Natural killer cell (primary cell): ENCODE measurements around the gene IFITM10. TPM values are rescaled to one million over a fixed set of nuclear protein-coding genes. Genes with fewer than 3 reads are reported as not detected.
"Not testable (repeated sequence)": the region's sequence is repeated elsewhere in the genome, so short reads cannot be mapped to it uniquely, and the experiment has no call there.

Source experiments
- ATAC-seq, 3 donors: fragments of 150-1000 bp in 2 of 3; fragments of 200-7000 bp in 1 of 3; cut with Tn5 transposase; 1 replicate in 1 of 3; 2 replicates in 2 of 3; pipeline ENCODE4 v1.10.0; 2021; ENCODE audit warnings: mild to moderate bottlenecking in 2 of 3, moderate library complexity in 2 of 3
- DNase-seq, 2 donors: peaks; one replicate each; pipeline versions ENCODE4 v3.0.0 to v3.0.0-alpha.2; 2013 to 2021; ENCODE audit warnings: mixed read lengths in 1 of 2
- H3K27ac ChIP-seq: one replicate; pipeline ENCODE4 v1.5.1; 2013; ENCODE audit warnings: mild to moderate bottlenecking, low read length
- H3K27me3 ChIP-seq: one replicate; pipeline ENCODE4 v1.6.1; 2013; ENCODE audit warnings: low read length; ENCODE audit not compliant: control insufficient read depth, insufficient read depth
- H3K36me3 ChIP-seq: one replicate; pipeline ENCODE4 v1.6.1; 2013; ENCODE audit warnings: low read length; ENCODE audit not compliant: control insufficient read depth, insufficient read depth
- H3K4me1 ChIP-seq: one replicate; pipeline ENCODE4 v1.6.1; 2013; ENCODE audit warnings: low read length; ENCODE audit not compliant: control insufficient read depth, insufficient read depth
- H3K4me3 ChIP-seq: one replicate; pipeline ENCODE4 v1.5.1; 2013; ENCODE audit warnings: low read length
- H3K9me3 ChIP-seq: one replicate; pipeline ENCODE4 v1.6.1; 2013; ENCODE audit warnings: low read length; ENCODE audit not compliant: control insufficient read depth, insufficient read depth
- H3K27ac Mint-ChIP-seq, 2 donors: one replicate each; pipeline ENCODE4 v1.8.0; 2022; ENCODE audit warnings: mild to moderate bottlenecking in 2 of 2, mixed read lengths in 2 of 2, moderate library complexity in 1 of 2
- H3K27me3 Mint-ChIP-seq, 2 donors: one replicate each; pipeline ENCODE4 v1.8.0; 2022; ENCODE audit warnings: low read depth in 2 of 2, mixed read lengths in 2 of 2
- H3K36me3 Mint-ChIP-seq: one replicate; pipeline ENCODE4 v1.8.0; 2022; ENCODE audit warnings: mixed read lengths
- H3K4me1 Mint-ChIP-seq, 2 donors: one replicate each; pipeline ENCODE4 v1.8.0; 2022; ENCODE audit warnings: mixed read lengths in 2 of 2
- H3K4me3 Mint-ChIP-seq: one replicate; pipeline ENCODE4 v1.8.0; 2022; ENCODE audit warnings: mild to moderate bottlenecking, moderate library complexity, mixed read lengths
- H3K9me3 Mint-ChIP-seq, 2 donors: one replicate each; pipeline ENCODE4 v1.8.0; 2022; ENCODE audit warnings: mixed read lengths in 2 of 2
- WGBS: methylation state at CpG from one replicate; pipeline ENCODE4 v1.1.7; 2013; ENCODE audit warnings: missing lambda C conversion rate; ENCODE audit not compliant: insufficient coverage; 5-methylcytosine and 5-hydroxymethylcytosine counted together
- intact Hi-C: fragments of 100-400 bp; cut with micrococcal nuclease; formaldehyde crosslinking; loops from one replicate; pipeline ENCODE4 v1.14.2; 2022
- total RNA-seq, 4 donors: library from RNA; stranded (reverse); fragments of 120-200 nt in 1 of 4; gene quantifications; one replicate each; pipeline versions ENCODE4 v1.2.3 to v1.2.4, GENCODE V29; 2013 to 2022

The IFITM10 gene
- total RNA-seq, 3 donors from 2014 or later (not counting 1 experiment from before 2014, with no cell fraction given) = 5.5 to 8.1 (median 6.5) TPM

DNA sequence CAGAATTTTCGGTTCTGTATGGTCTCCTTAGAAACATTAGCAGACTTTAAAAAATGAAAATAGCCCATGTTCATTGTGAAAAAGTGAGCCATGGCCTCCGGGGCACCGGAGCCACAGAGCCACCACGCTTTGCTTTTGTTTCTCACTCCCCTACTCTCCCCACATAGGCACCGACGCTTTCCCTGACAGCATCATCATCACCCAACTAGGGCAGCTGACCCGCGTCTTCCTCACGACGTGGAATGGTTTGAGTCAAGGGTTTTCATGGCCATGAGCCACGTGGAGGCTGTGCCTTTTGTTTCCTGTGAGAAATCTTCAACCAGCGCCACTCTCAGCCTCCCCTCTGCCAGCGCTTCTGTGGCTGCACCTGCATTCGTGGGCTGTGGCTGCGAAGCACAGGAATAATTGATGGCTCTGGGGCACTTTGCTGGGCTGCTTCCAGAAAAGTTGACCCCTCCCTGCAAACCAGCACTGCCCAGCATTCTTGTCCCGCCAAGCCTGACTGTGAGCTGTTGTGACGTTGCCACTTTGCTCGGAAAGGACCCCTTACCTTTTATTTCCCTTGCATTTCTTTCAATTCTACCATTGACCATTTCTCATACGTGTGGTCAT is 62.0 kb downstream of the IFITM10 start:
- peak overlapping the region; percentile 17 for H3K4me3 Mint-ChIP-seq
- H3K27ac ChIP-seq, H3K36me3 ChIP-seq, H3K9me3 Mint-ChIP-seq, H3K9me3 ChIP-seq, H3K27me3 ChIP-seq, intact Hi-C loops, H3K27ac Mint-ChIP-seq, H3K36me3 Mint-ChIP-seq, H3K4me3 ChIP-seq: not testable (repeated sequence)
- WGBS = 32% methylated on average over 18 of the region's 19 CpGs
- peak in 1 of 2 donors; percentile 36 for DNase-seq
- H3K27me3 Mint-ChIP-seq = peaks cover 9 to 19% of the 10 kb centered on the region in 2 donors
- H3K4me1 Mint-ChIP-seq = peaks cover 27 to 34% of the 10 kb centered on the region in 2 donors
- ATAC-seq = peak; percentile 55 to 75 (median 61)
- peaks cover 42% of the 10 kb centered on the region for H3K4me1 ChIP-seq

DNA sequence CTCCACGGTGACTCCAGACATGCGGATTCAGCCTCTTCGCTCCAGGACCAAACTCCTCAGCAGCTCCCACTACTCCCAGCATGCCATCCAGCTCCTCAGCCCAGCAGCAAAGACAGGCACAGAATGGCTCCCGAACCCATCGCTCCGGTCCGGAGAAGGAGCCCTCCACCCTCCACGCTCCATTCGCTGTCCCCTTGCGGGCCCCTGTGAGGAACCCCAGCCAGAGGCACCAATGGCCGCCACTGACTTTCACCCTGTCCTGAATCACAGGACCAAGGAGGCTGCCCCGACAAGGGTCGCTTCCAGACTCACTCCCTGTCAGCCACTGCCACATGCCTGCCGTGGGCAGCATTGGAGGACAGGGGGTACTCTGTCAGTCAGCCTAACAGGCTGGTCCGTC is 64.2 kb downstream of the IFITM10 start:
- intact Hi-C loops, H3K9me3 ChIP-seq, H3K9me3 Mint-ChIP-seq, H3K36me3 ChIP-seq, H3K27ac Mint-ChIP-seq, H3K4me3 ChIP-seq, H3K27me3 ChIP-seq, ATAC-seq, H3K27ac ChIP-seq, H3K4me3 Mint-ChIP-seq, H3K36me3 Mint-ChIP-seq, DNase-seq: not testable (repeated sequence)
- H3K4me1 Mint-ChIP-seq = peaks cover 19 to 26% of the 10 kb centered on the region in 2 donors
- peaks cover 32% of the 10 kb centered on the region for H3K4me1 ChIP-seq
- WGBS = 77% methylated on average over 12 of the region's 15 CpGs
- H3K27me3 Mint-ChIP-seq = peaks cover 12 to 26% of the 10 kb centered on the region in 2 donors

DNA sequence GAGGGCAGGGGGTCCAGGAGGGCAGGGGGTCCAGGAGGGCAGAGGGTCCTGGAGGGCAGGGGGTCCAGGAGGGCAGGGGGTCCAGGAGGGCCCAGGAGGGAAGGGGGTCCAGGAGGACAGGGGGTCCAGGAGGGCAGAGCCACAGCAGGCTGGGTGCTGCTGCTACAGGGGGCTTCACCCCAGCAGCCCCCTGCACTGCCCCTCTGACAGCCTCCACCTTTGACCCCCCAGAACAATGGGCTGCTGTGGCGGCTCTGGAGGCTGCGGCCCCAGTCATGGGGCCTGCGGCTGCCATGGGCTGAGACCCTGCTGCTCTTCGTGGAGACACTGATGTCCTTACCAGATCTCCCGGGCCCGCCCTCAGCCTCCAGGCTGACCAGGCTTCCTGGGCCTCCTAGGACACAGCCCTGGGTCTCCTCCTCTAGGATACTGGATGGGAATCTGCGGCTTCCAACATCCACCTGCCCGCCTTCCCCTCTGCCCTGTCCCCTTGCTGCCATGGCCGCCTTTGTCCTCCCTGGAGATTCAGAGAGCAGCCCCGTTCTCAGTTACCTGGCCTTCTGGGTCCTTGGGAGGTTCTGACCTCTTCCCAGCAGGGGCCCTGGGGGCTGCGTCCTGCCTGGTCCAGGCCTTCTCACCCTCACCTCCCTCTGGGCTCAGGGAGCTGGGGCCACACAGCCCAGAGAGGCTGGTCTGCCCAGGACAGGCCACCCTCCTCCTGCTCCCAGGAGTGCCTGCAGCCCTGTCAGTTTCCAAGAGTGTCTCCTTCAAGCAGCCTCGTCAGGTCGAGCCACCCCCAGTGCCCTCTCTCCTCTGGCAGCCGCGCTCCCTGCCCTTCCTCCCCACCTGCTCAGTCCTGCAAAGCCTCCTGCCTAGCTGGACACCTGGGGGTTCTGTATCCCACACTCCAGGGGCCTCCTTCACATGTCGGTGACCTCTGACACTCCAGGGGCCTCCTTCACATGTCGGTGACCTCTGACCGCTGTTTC is 65.2 kb downstream of the IFITM10 start:
- H3K36me3 ChIP-seq, H3K9me3 ChIP-seq, ATAC-seq, H3K27ac Mint-ChIP-seq, H3K27me3 ChIP-seq, H3K36me3 Mint-ChIP-seq, DNase-seq, H3K4me3 ChIP-seq, H3K27ac ChIP-seq, H3K9me3 Mint-ChIP-seq, H3K4me3 Mint-ChIP-seq, intact Hi-C loops: not testable (repeated sequence)
- Mint-ChIP-seq H3K4me1 (peaks cover 9 to 18% of the 10 kb centered on the region in 2 donors), H3K27me3 (peaks cover 12 to 26% of the 10 kb centered on the region in 2 donors)
- 69% methylated on average over 11 of the region's 18 CpGs for WGBS
- peaks cover 22% of the 10 kb centered on the region for H3K4me1 ChIP-seq

DNA sequence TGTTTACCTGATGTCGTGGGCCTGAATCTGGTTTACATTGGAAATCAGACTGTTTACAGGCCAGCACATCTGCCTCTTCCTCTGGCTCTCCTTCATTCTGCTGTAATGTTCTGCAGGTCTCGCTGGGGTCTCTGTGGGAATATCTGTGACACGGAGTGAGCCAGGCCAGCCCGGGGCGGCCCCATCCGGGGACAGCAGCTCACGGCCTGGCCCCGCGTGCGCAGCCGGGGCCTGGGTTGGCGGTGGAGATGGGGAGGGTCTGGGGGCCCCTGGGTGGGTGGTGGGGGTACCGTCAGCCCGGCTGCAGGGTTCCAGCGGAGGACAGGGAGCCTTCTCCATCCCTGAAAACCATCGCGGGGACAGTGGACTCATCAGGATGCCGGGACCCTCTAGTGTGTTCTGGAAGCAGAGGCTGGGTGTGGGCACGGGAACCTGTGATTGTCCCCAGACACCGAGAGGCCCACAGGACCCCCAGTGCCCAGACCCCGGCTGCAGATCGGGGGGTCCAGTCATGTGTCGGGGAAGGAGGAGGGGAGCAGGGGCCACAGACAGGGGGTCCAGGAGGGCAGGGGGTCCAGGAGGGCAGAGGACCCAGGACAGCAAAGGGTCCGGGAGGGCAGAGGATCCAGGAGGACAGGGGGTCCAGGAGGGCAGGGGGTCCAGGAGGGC is 66.4 kb downstream of the IFITM10 start:
- DNase-seq, H3K4me1 Mint-ChIP-seq, H3K9me3 ChIP-seq, H3K4me3 ChIP-seq, H3K9me3 Mint-ChIP-seq, H3K36me3 Mint-ChIP-seq, H3K4me3 Mint-ChIP-seq, H3K27ac ChIP-seq, H3K27me3 ChIP-seq, ATAC-seq, H3K36me3 ChIP-seq, H3K27ac Mint-ChIP-seq, intact Hi-C loops: not testable (repeated sequence)
- no CpG with 5 or more reads among the region's 24 CpGs for WGBS
- peaks cover 10 to 24% of the 10 kb centered on the region in 2 donors for H3K27me3 Mint-ChIP-seq
- H3K4me1 ChIP-seq = peaks cover 10% of the 10 kb centered on the region

DNA sequence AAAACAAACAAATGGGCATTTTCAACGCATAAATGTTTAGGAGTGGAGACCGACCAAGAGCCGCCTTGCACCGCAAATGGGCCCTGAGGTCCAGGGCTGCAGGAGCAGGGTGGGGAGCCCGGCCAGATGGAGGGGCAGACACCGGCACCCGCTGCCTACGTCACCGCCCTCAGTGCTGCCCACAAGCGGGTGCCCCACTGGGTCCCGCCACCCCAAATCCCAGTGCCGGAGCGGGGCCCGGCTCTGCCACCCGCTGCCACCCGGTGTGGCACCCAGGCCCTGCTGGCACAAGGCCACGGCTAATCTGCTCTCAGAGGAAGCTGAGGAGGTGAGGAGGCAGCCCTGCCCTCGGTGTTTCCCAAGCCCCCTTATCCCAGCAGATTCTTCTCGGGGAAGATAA is 67.2 kb downstream of the IFITM10 start:
- H3K27ac Mint-ChIP-seq, ATAC-seq, H3K4me3 Mint-ChIP-seq, H3K9me3 ChIP-seq, H3K36me3 ChIP-seq, DNase-seq, intact Hi-C loops, H3K9me3 Mint-ChIP-seq, H3K27me3 ChIP-seq, H3K4me3 ChIP-seq, H3K36me3 Mint-ChIP-seq, H3K27ac ChIP-seq, H3K4me1 ChIP-seq, H3K4me1 Mint-ChIP-seq: not testable (repeated sequence)
- 88% methylated on average over 17 of the region's 19 CpGs for WGBS
- H3K27me3 Mint-ChIP-seq = peaks cover 12 to 21% of the 10 kb centered on the region in 2 donors

Other genes with a start within 250 kb of the IFITM10 start
- gene DUSP8, start 178.3 kb downstream of the IFITM10 start, total RNA-seq = 10 to 100 TPM; 24.1 to 47.3 (median 38.4) TPM
- not detected for gene KRTAP5-1, start 165.3 kb downstream of the IFITM10 start, total RNA-seq
- not detected for gene KRTAP5-2, start 152.3 kb downstream of the IFITM10 start, total RNA-seq
- not detected for gene KRTAP5-3, start 142.1 kb downstream of the IFITM10 start, total RNA-seq
- not detected for gene KRTAP5-4, start 128.5 kb downstream of the IFITM10 start, total RNA-seq
- gene KRTAP5-5, start 120.8 kb downstream of the IFITM10 start, total RNA-seq = not detected
- gene KRTAP5-6, start 53.4 kb downstream of the IFITM10 start, total RNA-seq = not detected
- gene CTSD, start 13.3 kb upstream of the IFITM10 start, total RNA-seq = 100 to 1,000 TPM; 388 to 446 (median 415) TPM
- gene SYT8, start 84.4 kb upstream of the IFITM10 start, total RNA-seq = not detected
- 1 to 10 TPM; 1.2 to 5.4 (median 3.6) TPM for gene TNNI2, start 88.4 kb upstream of the IFITM10 start, total RNA-seq
- gene LSP1, start 102.5 kb upstream of the IFITM10 start, total RNA-seq = 100 to 1,000 TPM; 487 to 595 (median 536) TPM
- gene PRR33, start 141.3 kb upstream of the IFITM10 start, total RNA-seq = under 1 TPM in 2 of 3 donors, not detected in 1; 0.14 to 0.32 TPM
- 10 to 100 TPM; 15.8 to 27.9 (median 26.2) TPM for gene TNNT3, start 169.1 kb upstream of the IFITM10 start, total RNA-seq
- gene MRPL23, start 196.7 kb upstream of the IFITM10 start, total RNA-seq = 10 to 100 TPM; 31.2 to 35.4 (median 32.8) TPM
- not detected for gene H19, start 247.2 kb upstream of the IFITM10 start, total RNA-seq